HepG2 (cell line): ENCODE results near the gene RPL27A. TPM values are rescaled to one million over a fixed set of nuclear protein-coding genes. Genes with fewer than 3 reads are reported as not detected.

ENCODE experiments used
- AGO2 ChIP-seq: fragments of 200-400 bp; formaldehyde crosslinking; optimal IDR thresholded peaks from 2 replicates; pipeline ENCODE3; 2017; ENCODE audit warnings: mild to moderate bottlenecking, low read depth, low read length, moderate library complexity
- AHDC1 ChIP-seq: sonication (generic); formaldehyde crosslinking; IDR thresholded peaks from 2 replicates; pipeline ENCODE4 v1.5.1; 2020; ENCODE audit warnings: mild to moderate bottlenecking, missing genetic modification reagents, borderline replicate concordance
- ETV6 ChIP-seq: sonication (generic); formaldehyde crosslinking; conservative IDR thresholded peaks from 2 replicates; pipeline ENCODE4 v1.4.0; 2020; ENCODE audit warnings: missing genetic modification reagents
- FOXM1 ChIP-seq: sonication (generic); formaldehyde crosslinking; IDR thresholded peaks from 2 replicates; pipeline ENCODE4 v1.5.0; 2020; ENCODE audit warnings: missing genetic modification reagents
- GZF1 ChIP-seq: sonication (generic); formaldehyde crosslinking; IDR thresholded peaks from 2 replicates; pipeline ENCODE4 v1.5.1; 2020; ENCODE audit warnings: mild to moderate bottlenecking, missing genetic modification reagents
- ISL2 ChIP-seq: sonication (generic); formaldehyde crosslinking; IDR thresholded peaks from 2 replicates; pipeline ENCODE4 v1.5.0; 2020; ENCODE audit warnings: missing genetic modification reagents
- KLF12 ChIP-seq: sonication (generic); formaldehyde crosslinking; IDR thresholded peaks from 2 replicates; pipeline ENCODE4 v1.4.0; 2020; ENCODE audit warnings: missing genetic modification reagents, borderline replicate concordance
- MYPOP ChIP-seq: sonication (generic); formaldehyde crosslinking; IDR thresholded peaks from 2 replicates; pipeline ENCODE4 v1.8.1; 2023; ENCODE audit warnings: mild to moderate bottlenecking, moderate library complexity, missing genetic modification reagents
- NFYB ChIP-seq: sonication (generic); formaldehyde crosslinking; IDR thresholded peaks from 2 replicates; pipeline ENCODE4 v1.4.0; 2020; ENCODE audit warnings: missing genetic modification reagents
- SP4 ChIP-seq: sonication (generic); formaldehyde crosslinking; IDR thresholded peaks from 2 replicates; pipeline ENCODE4 v1.8.1; 2023; ENCODE audit warnings: mild to moderate bottlenecking, missing genetic modification reagents
- ZBTB21 ChIP-seq: sonication (generic); formaldehyde crosslinking; IDR thresholded peaks from 2 replicates; pipeline ENCODE4 v1.4.0; 2020; ENCODE audit warnings: missing genetic modification reagents
- ZBTB8A ChIP-seq: sonication (generic); formaldehyde crosslinking; IDR thresholded peaks from 2 replicates; pipeline ENCODE4 v1.4.0; 2020; ENCODE audit warnings: mild to moderate bottlenecking, low read depth, missing genetic modification reagents, borderline replicate concordance
- ZKSCAN8 ChIP-seq: IDR thresholded peaks from 2 replicates; pipeline ENCODE4 v1.6.1; 2016; ENCODE audit warnings: borderline replicate concordance, missing genetic modification reagents, missing compliant biosample characterization
- ZMYM3 ChIP-seq: sonication (generic); formaldehyde crosslinking; IDR thresholded peaks from 2 replicates; pipeline ENCODE4 v1.5.1; 2020; ENCODE audit warnings: mild to moderate bottlenecking, missing genetic modification reagents
- ZNF136 ChIP-seq: sonication (generic); formaldehyde crosslinking; IDR thresholded peaks from 2 replicates; pipeline ENCODE4 v1.8.1; 2022; ENCODE audit warnings: low read depth, mild to moderate bottlenecking, moderate library complexity, missing genetic modification reagents
- ZNF883 ChIP-seq: sonication (generic); formaldehyde crosslinking; IDR thresholded peaks from 2 replicates; pipeline ENCODE4 v1.5.1; 2020; ENCODE audit warnings: mild to moderate bottlenecking, missing genetic modification reagents; ENCODE audit errors: not compliant biosample characterization
- ZSCAN20 ChIP-seq: sonication (generic); formaldehyde crosslinking; IDR thresholded peaks from 2 replicates; pipeline ENCODE4 v1.4.0; 2020; ENCODE audit warnings: missing genetic modification reagents, mild to moderate bottlenecking, borderline replicate concordance
- polyA plus RNA-seq, 8 experiments: library from polyadenylated mRNA; depleted of rRNA in 3 of 8; stranded (reverse) in 7 of 8; unstranded in 1 of 8; fragments of >200 nt; fragmentation: Illumina TruSeq in 4 of 8; extraction: Trizol in 4 of 8; gene quantifications; 2 replicates each; pipeline versions ENCODE4 v1.2.1 to v1.2.3, GENCODE V29; 2011 to 2016; ENCODE audit warnings: low read depth in 4 of 8, missing spikeins in 1 of 8, mixed read lengths in 1 of 8; ENCODE audit not compliant: insufficient read depth in 1 of 8
- total RNA-seq, 5 experiments: library from RNA; depleted of rRNA; stranded (reverse); fragments of >200 nt; fragmentation: Illumina TruSeq; extraction: Trizol; gene quantifications; 2 replicates each; pipeline ENCODE4 v1.2.3, GENCODE V29; 2016; ENCODE audit warnings: low read depth in 1 of 5
- TF ChIP-seq, protein P1 (sequence below): fragments of 450-650 bp; IDR thresholded peaks from 2 replicates; pipeline ENCODE4 v1.6.1; 2016
- TF ChIP-seq, protein P2 (sequence below): sonication (generic); formaldehyde crosslinking; IDR thresholded peaks from 2 replicates; pipeline ENCODE4 v1.8.1; 2023; ENCODE audit warnings: mild to moderate bottlenecking, missing genetic modification reagents

The RPL27A gene
- total and polyA plus RNA-seq, 2 of the 13 experiments (the other 11 are each of a cell fraction or from before 2014, with no cell fraction given) = 1,531 to 2,153 TPM

GRCh38 chr11:8688414-8689362 lies 6.1 kb downstream of the RPL27A start (continued):
- 0 out of 2 replicates have a peak, but pooled peaks have one; percentile 49 for TF ChIP-seq AHDC1 (CRISPR knock-in tag)
- peak; percentile 86; the same call in 1 of the 2 replicates for TF ChIP-seq ZNF136 (CRISPR knock-in tag)
- peak; percentile 49; the same call in 1 of the 2 replicates for TF ChIP-seq ZKSCAN8 (CRISPR knock-in tag)
- TF ChIP-seq ZBTB21 (CRISPR knock-in tag) = no peak
- TF ChIP-seq NFYB (CRISPR knock-in tag) = no peak; the same call in 1 of the 2 replicates
- TF ChIP-seq, protein P1, sequence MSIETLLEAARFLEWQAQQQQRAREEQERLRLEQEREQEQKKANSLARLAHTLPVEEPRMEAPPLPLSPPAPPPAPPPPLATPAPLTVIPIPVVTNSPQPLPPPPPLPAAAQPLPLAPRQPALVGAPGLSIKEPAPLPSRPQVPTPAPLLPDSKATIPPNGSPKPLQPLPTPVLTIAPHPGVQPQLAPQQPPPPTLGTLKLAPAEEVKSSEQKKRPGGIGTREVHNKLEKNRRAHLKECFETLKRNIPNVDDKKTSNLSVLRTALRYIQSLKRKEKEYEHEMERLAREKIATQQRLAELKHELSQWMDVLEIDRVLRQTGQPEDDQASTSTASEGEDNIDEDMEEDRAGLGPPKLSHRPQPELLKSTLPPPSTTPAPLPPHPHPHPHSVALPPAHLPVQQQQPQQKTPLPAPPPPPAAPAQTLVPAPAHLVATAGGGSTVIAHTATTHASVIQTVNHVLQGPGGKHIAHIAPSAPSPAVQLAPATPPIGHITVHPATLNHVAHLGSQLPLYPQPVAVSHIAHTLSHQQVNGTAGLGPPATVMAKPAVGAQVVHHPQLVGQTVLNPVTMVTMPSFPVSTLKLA = peak; percentile 29; the same call in 1 of the 2 replicates
- TF ChIP-seq ISL2 (CRISPR knock-in tag) = peak; percentile 75
- peak; percentile 80 for TF ChIP-seq SP4 (CRISPR knock-in tag)
- TF ChIP-seq ZNF883 (CRISPR knock-in tag) = no peak
- peak; percentile 100 for TF ChIP-seq AGO2
- TF ChIP-seq, protein P2, sequence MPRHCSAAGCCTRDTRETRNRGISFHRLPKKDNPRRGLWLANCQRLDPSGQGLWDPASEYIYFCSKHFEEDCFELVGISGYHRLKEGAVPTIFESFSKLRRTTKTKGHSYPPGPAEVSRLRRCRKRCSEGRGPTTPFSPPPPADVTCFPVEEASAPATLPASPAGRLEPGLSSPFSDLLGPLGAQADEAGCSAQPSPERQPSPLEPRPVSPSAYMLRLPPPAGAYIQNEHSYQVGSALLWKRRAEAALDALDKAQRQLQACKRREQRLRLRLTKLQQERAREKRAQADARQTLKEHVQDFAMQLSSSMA = peak; percentile 54; the same call in 1 of the 2 replicates
- TF ChIP-seq ZMYM3 (CRISPR knock-in tag) = peak; percentile 41; the same call in 1 of the 2 replicates
- 0 out of 2 replicates have a peak, but pooled peaks have one; percentile 33 for TF ChIP-seq ZBTB8A (CRISPR knock-in tag)
- peak; percentile 81; the same call in 1 of the 2 replicates for TF ChIP-seq GZF1 (CRISPR knock-in tag)
- TF ChIP-seq FOXM1 = 0 out of 2 replicates have a peak, but pooled peaks have one; percentile 40
- TF ChIP-seq KLF12 (CRISPR knock-in tag) = no peak; the same call in 1 of the 2 replicates
- no peak; the same call in 1 of the 2 replicates for TF ChIP-seq MYPOP (CRISPR knock-in tag)
- peak; percentile 91; the same call in 1 of the 2 replicates for TF ChIP-seq ZSCAN20
- peak; percentile 83; the same call in 1 of the 2 replicates for TF ChIP-seq ETV6 (CRISPR knock-in tag)
